ENCODE measurements around the gene C19orf67.

C19orf67 gene

GRCh38 chr19:14081797-14082674, 3.5 kb downstream of the C19orf67 start:
- DNase-seq (ENCODE audit: low spot score) = no peak

GRCh38 chr19:14080887-14081796, 4.4 kb downstream of the C19orf67 start:
- DNase-seq (ENCODE audit: low spot score) = peak; percentile 98

- DNase-seq (ENCODE audit: low spot score) = no peak
These were observed 7.2 kb downstream of the C19orf67 start for GRCh38 chr19:14078411-14078810.

GRCh38 chr19:14073925-14074838, 11.4 kb downstream of the C19orf67 start:
- DNase-seq (ENCODE audit: low spot score) = peak; percentile 65

GRCh38 chr19:14073261-14073924, 12.2 kb downstream of the C19orf67 start:
- peak; percentile 76 for DNase-seq (ENCODE audit: low spot score)

GRCh38 chr19:14072535-14073260, 12.9 kb downstream of the C19orf67 start, which contains the start of gene MISP3:
TSS of gene MISP3 (plus strand) at chr19:14072786. CDS start at chr19:14073310, 524 bp downstream.
- peak; percentile 68 for DNase-seq (ENCODE audit: low spot score)

- DNase-seq (ENCODE audit: low spot score) = no peak
These were observed 15.1 kb downstream of the C19orf67 start for GRCh38 chr19:14070268-14071050.

GRCh38 chr19:14066134-14066533, 19.4 kb downstream of the C19orf67 start:
- DNase-seq (ENCODE audit: low spot score) = no peak

GRCh38 chr19:14063105-14063504, 22.5 kb downstream of the C19orf67 start:
- no peak for DNase-seq (ENCODE audit: low spot score)

- no peak for DNase-seq (ENCODE audit: low spot score)
These were observed 23.1 kb downstream of the C19orf67 start for GRCh38 chr19:14062558-14062855.

GRCh38 chr19:14061751-14062557, 23.6 kb downstream of the C19orf67 start, which contains the start of gene PALM3:
TSS of gene PALM3 (minus strand) at chr19:14062076. CDS start at chr19:14061980, 96 bp downstream.
- DNase-seq (ENCODE audit: low spot score) = no peak

GRCh38 chr19:14061081-14061749, 24.4 kb downstream of the C19orf67 start:
- no peak for DNase-seq (ENCODE audit: low spot score)

GRCh38 chr19:14059652-14060155, 25.9 kb downstream of the C19orf67 start:
- no peak for DNase-seq (ENCODE audit: low spot score)

GRCh38 chr19:14059093-14059480, 26.5 kb downstream of the C19orf67 start:
- DNase-seq (ENCODE audit: low spot score) = no peak

- no peak for DNase-seq (ENCODE audit: low spot score)
These were observed 27.1 kb downstream of the C19orf67 start for GRCh38 chr19:14058182-14059092.

GRCh38 chr19:14056741-14057356, 28.7 kb downstream of the C19orf67 start:
- no peak for DNase-seq (ENCODE audit: low spot score)
